HCT116 (cell line): ENCODE results near the gene LMX1A. TPM values are rescaled to one million over a fixed set of nuclear protein-coding genes. Genes with fewer than 3 reads are reported as not detected.

Experiments used
- ATAC-seq: fragments of 200-7000 bp; cut with Tn5 transposase; 2 replicates; pipeline ENCODE4 v1.9.1; 2020; ENCODE audit warnings: mild to moderate bottlenecking, moderate library complexity
- BruUV-seq: library from RNA; stranded (reverse); fragments of 400-500 nt; replicated peaks from 2 replicates; lab custom pipeline; 2021; lab: Mats Ljungman, UMichigan
- CTCF ChIA-PET: fragments of 300-600 bp; sonication (Branson Sonifier 250); formaldehyde crosslinking; loops from one replicate; lab custom pipeline; 2021; ENCODE audit warnings: antibody characterized with exemption; lab: Charles Lee
- POLR2A ChIA-PET: fragments of 300-600, 350-600 bp; sonication (Branson Sonifier 250); formaldehyde crosslinking; loops from one replicate; lab custom pipeline; 2021; ENCODE audit warnings: antibody characterized with exemption; lab: Charles Lee
- RAD21 ChIA-PET, 2 experiments: fragments of 300-600 bp; sonication (Branson Sonifier 250); formaldehyde crosslinking; loops; one replicate each; lab custom pipeline; 2023; ENCODE audit warnings: low total read pairs in 2 of 2; ENCODE audit not compliant: uncharacterized antibody in 2 of 2, unreplicated experiment in 2 of 2, low non-redundant PET in 1 of 2; lab: Charles Lee
- DNase-seq: peaks from one replicate; pipeline ENCODE4 v3.0.0-alpha.2; 2010; ENCODE audit warnings: low read depth, low spot score
- H2AFZ ChIP-seq: fragments of 200-600 bp; shearing (Covaris generic), sonication (generic); 2 replicates; pipeline ENCODE4 v1.6.1; 2017; ENCODE audit warnings: low read depth, mixed run types, mixed read lengths, antibody characterized with exemption, low read length; ENCODE audit not compliant: poor library complexity, severe bottlenecking
- H3K27ac ChIP-seq: 2 replicates; pipeline ENCODE4 v1.5.1; 2012; ENCODE audit warnings: low read depth, low read length
- H3K27me3 ChIP-seq: fragments of 200-600 bp; sonication (generic); 2 replicates; pipeline ENCODE4 v1.6.1; 2016; ENCODE audit warnings: mixed run types, low read length, mixed read lengths; ENCODE audit not compliant: insufficient read depth
- H3K36me3 ChIP-seq, 2 experiments: fragments of 200-500 bp in 1 of 2; fragments of 200-600 bp in 1 of 2; sonication (Bioruptor generic) in 1 of 2; sonication (generic) in 1 of 2; 2 replicates each; pipeline versions ENCODE4 v1.5.1 to v1.6.1; 2014 to 2016; ENCODE audit warnings: low read length in 2 of 2, inconsistent platforms in 1 of 2, mixed read lengths in 1 of 2, mixed run types in 1 of 2; ENCODE audit not compliant: insufficient read depth in 2 of 2, control insufficient read depth in 1 of 2
- H3K4me1 ChIP-seq, 2 experiments: fragments of 200-600 bp in 1 of 2; sonication (generic) in 1 of 2; 2 replicates each; pipeline versions ENCODE4 v1.5.1 to v1.6.1; 2012 to 2017; ENCODE audit warnings: low read length in 2 of 2, inconsistent platforms in 1 of 2, mild to moderate bottlenecking in 1 of 2, mixed read lengths in 1 of 2, mixed run types in 1 of 2, moderate library complexity in 1 of 2; ENCODE audit not compliant: insufficient read depth in 2 of 2, control insufficient read depth in 1 of 2
- H3K4me2 ChIP-seq: fragments of 200-600 bp; sonication (generic); 2 replicates; pipeline ENCODE4 v1.6.1; 2017; ENCODE audit warnings: mixed run types, low read length, mixed read lengths
- H3K4me3 ChIP-seq, 2 experiments: fragments of 200-600 bp in 1 of 2; sonication (generic) in 1 of 2; replicated peaks in 1 of 2; 2 replicates each; pipeline ENCODE4 v1.5.1; 2011 to 2016; ENCODE audit warnings: low read length in 2 of 2, control low read depth in 1 of 2, low read depth in 1 of 2, mild to moderate bottlenecking in 1 of 2, mixed read lengths in 1 of 2, mixed run types in 1 of 2
- H3K79me2 ChIP-seq: fragments of 200-600 bp; sonication (generic); 2 replicates; pipeline ENCODE4 v1.6.1; 2017; ENCODE audit warnings: mild to moderate bottlenecking, mixed run types, low read length, moderate library complexity, mixed read lengths; ENCODE audit not compliant: insufficient read depth
- H3K9ac ChIP-seq: fragments of 200-600 bp; sonication (generic); 2 replicates; pipeline ENCODE4 v1.6.1; 2016; ENCODE audit warnings: low read length, mixed read lengths
- H3K9me2 ChIP-seq: fragments of 200-600 bp; sonication (generic), shearing (Covaris generic); 2 replicates; pipeline ENCODE4 v1.6.1; 2017; ENCODE audit warnings: mixed run types, mild to moderate bottlenecking, moderate library complexity; ENCODE audit not compliant: insufficient read depth
- H3K9me3 ChIP-seq, 2 experiments: fragments of 200-500 bp in 1 of 2; fragments of 200-600 bp in 1 of 2; sonication (Bioruptor generic) in 1 of 2; sonication (generic) in 1 of 2; 2 replicates each; pipeline ENCODE4 v1.6.1; 2014 to 2017; ENCODE audit warnings: low read length in 2 of 2, mixed read lengths in 2 of 2, inconsistent platforms in 1 of 2, low read depth in 1 of 2, mild to moderate bottlenecking in 1 of 2, mixed run types in 1 of 2, moderate library complexity in 1 of 2; ENCODE audit not compliant: control insufficient read depth in 1 of 2, insufficient read depth in 1 of 2
- H4K20me1 ChIP-seq: fragments of 200-600 bp; sonication (generic), shearing (Covaris generic); 2 replicates; pipeline ENCODE4 v1.6.1; 2017; ENCODE audit warnings: mixed run types, mild to moderate bottlenecking, moderate library complexity; ENCODE audit not compliant: insufficient read depth
- CTCF ChIP-seq, 3 experiments: fragments of 200-600 bp in 1 of 3; sonication (generic) in 1 of 3; IDR thresholded peaks in 2 of 3; conservative IDR thresholded peaks in 1 of 3; 2 replicates each; pipeline ENCODE4 v1.5.1; 2012 to 2017; ENCODE audit warnings: low read depth in 2 of 3, low read length in 2 of 3, antibody characterized with exemption in 1 of 3, borderline replicate concordance in 1 of 3, control low read depth in 1 of 3, mild to moderate bottlenecking in 1 of 3, mixed read lengths in 1 of 3, mixed run types in 1 of 3, moderate library complexity in 1 of 3; ENCODE audit not compliant: insufficient read depth in 1 of 3
- ELF1 ChIP-seq: IDR thresholded peaks from 2 replicates; pipeline ENCODE4 v1.6.1; 2012; ENCODE audit warnings: low read depth, borderline replicate concordance
- EZH2 ChIP-seq: fragments of 200-600 bp; sonication (generic); IDR thresholded peaks from 2 replicates; pipeline ENCODE4 v1.6.1; 2017; ENCODE audit warnings: antibody characterized with exemption, mixed run types
- FOSL1 ChIP-seq: IDR thresholded peaks from 2 replicates; pipeline ENCODE4 v1.6.1; 2012; ENCODE audit warnings: low read depth
- POLR2A ChIP-seq: IDR thresholded peaks from 2 replicates; pipeline ENCODE4 v1.7.0; 2011; ENCODE audit warnings: borderline replicate concordance; ENCODE audit not compliant: insufficient read depth, insufficient read length; ENCODE audit errors: extremely low read depth
- POLR2AphosphoS5 ChIP-seq: IDR thresholded peaks from 2 replicates; pipeline ENCODE4 v1.6.1; 2011; ENCODE audit warnings: mild to moderate bottlenecking, low read depth, low read length, moderate library complexity
- RAD21 ChIP-seq: IDR thresholded peaks from 2 replicates; pipeline ENCODE4 v1.6.1; 2012; ENCODE audit warnings: low read depth, mild to moderate bottlenecking
- REST ChIP-seq: IDR thresholded peaks from 2 replicates; pipeline ENCODE4 v1.6.1; 2012; ENCODE audit warnings: low read depth
- SIN3A ChIP-seq: IDR thresholded peaks from 2 replicates; pipeline ENCODE4 v1.6.1; 2012; ENCODE audit warnings: low read depth
- SP1 ChIP-seq: IDR thresholded peaks from 2 replicates; pipeline ENCODE4 v1.6.1; 2012; ENCODE audit warnings: low read depth
- SRF ChIP-seq: IDR thresholded peaks from 2 replicates; pipeline ENCODE4 v1.6.1; 2012; ENCODE audit warnings: low read depth
- YY1 ChIP-seq: IDR thresholded peaks from 2 replicates; pipeline ENCODE4 v1.6.1; 2011; ENCODE audit warnings: low read length, low read depth, moderate library complexity, mild to moderate bottlenecking; ENCODE audit not compliant: insufficient replicate concordance; ENCODE audit errors: extremely low read depth
- ZBTB33 ChIP-seq: IDR thresholded peaks from 2 replicates; pipeline ENCODE4 v1.6.1; 2011; ENCODE audit warnings: mild to moderate bottlenecking, low read length, moderate library complexity; ENCODE audit not compliant: insufficient replicate concordance; ENCODE audit errors: extremely low read depth
- ZFX ChIP-seq: fragments of 450-650 bp; IDR thresholded peaks from 2 replicates; pipeline ENCODE4 v1.6.1; 2017
- intact Hi-C: fragments of 100-400 bp; cut with micrococcal nuclease; formaldehyde crosslinking; loops from 2 replicates; pipeline ENCODE4 v1.10.0; 2022
- total RNA-seq: library from RNA; stranded (reverse); gene quantifications from one replicate; pipeline ENCODE4 v1.2.1, GENCODE V29; 2021; ENCODE audit not compliant: unreplicated experiment

The LMX1A gene
- total RNA-seq, 1 experiment from 2014 or later = not detected

GRCh38 chr1:165325460-165326203 lies 30.9 kb downstream of the LMX1A start:
- Histone ChIP-seq H3K36me3 (no peaks in the 10 kb centered on the region), H3K9me3 (no peaks in the 10 kb centered on the region), H3K4me1 (no peaks in the 10 kb centered on the region), H3K27ac (no peak overlapping the region), H2AFZ (no peak overlapping the region), H3K4me2 (no peak overlapping the region), H3K79me2 (no peaks in the 10 kb centered on the region), H3K4me3 (no peak overlapping the region), H3K9me2 (no peaks in the 10 kb centered on the region), H4K20me1 (no peaks in the 10 kb centered on the region), H3K9ac (no peak overlapping the region), H3K27me3 (peaks cover 48% of the 10 kb centered on the region)
- CTCF ChIA-PET = no interaction called here
- BruUV-seq = no TSS peak
- intact Hi-C loops = no loop called here
- POLR2A ChIA-PET = no interaction called here
- ATAC-seq (no peak), DNase-seq (no peak)
- TF ChIP-seq SP1 (no peak), CTCF (IDR thresholded peaks at IDR 0.05 in 2 of 3, conservative IDR thresholded peaks at IDR 0.05 in 1 of 3; ENCODE audit: borderline replicate concordance in 1 of 3, insufficient read depth in 1 of 3, low read depth in 2 of 3, low read length in 2 of 3) (no peak), REST (no peak), ELF1 (no peak), YY1 (no peak), EZH2 (no peak), ZBTB33 (no peak), POLR2A (no peak), SRF (no peak), RAD21 (no peak), POLR2AphosphoS5 (no peak), SIN3A (no peak), FOSL1 (no peak), ZFX (no peak)
- RAD21 ChIA-PET = no interaction called here
